ENCODE results near the gene NCOA3. TPM values are rescaled to one million over a fixed set of nuclear protein-coding genes. Genes with fewer than 3 reads are reported as not detected.

NCOA3 gene
- total RNA-seq, 4 donors from 2014 or later: 41.6 to 74.7 (median 55.8) TPM

DNA sequence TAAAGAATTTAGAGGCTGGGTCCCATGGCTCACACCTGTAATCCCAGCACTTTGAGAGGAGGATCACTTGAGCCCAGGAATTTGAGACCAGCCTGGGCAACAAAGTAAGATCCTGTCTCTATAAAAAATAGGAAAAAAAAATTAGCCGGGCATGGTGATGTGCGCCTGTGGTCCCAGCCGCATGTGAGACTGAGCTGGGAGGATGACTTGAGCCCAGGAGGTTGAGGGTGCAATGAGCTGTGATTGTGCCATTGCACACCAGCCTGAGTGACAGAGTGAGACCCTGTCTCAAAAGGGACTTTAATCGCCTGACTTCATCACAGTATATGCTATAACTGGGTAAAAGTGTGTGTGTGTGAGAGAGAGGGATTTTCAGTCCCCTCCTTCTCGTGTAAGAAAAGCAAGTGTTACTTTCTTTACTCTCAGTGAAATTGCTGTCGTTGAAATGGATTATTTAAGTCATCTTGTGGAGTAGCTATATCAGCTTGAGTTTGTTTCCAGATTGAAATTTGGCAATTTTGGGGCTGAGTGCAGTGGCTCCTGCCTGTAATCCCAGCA lies 7.5 kb downstream of the NCOA3 start:
- TF ChIP-seq, protein P1, sequence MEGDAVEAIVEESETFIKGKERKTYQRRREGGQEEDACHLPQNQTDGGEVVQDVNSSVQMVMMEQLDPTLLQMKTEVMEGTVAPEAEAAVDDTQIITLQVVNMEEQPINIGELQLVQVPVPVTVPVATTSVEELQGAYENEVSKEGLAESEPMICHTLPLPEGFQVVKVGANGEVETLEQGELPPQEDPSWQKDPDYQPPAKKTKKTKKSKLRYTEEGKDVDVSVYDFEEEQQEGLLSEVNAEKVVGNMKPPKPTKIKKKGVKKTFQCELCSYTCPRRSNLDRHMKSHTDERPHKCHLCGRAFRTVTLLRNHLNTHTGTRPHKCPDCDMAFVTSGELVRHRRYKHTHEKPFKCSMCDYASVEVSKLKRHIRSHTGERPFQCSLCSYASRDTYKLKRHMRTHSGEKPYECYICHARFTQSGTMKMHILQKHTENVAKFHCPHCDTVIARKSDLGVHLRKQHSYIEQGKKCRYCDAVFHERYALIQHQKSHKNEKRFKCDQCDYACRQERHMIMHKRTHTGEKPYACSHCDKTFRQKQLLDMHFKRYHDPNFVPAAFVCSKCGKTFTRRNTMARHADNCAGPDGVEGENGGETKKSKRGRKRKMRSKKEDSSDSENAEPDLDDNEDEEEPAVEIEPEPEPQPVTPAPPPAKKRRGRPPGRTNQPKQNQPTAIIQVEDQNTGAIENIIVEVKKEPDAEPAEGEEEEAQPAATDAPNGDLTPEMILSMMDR (IDR thresholded peaks at IDR 0.05; ENCODE audit: low read depth): no peak

DNA sequence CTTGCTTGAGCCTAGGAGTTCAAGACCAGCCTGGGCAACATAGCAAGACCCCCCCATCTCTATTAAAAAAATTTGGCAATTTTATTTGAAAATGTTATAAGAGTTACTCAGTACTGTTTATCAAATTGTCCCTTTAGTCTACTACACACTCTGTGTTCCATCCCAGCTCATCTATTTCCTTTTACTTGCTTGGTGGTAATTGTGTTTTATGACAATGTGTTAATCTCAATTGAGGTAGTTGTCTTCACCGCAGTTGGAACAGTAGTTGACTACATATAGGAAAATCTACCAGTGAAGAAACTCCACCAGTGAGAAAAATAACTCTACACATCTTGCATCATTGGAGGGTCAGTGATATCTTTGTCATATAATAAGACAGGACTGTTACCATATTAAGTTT lies 8.0 kb downstream of the NCOA3 start:
- TF ChIP-seq, protein P1 (IDR thresholded peaks at IDR 0.05; ENCODE audit: low read depth): no peak

DNA sequence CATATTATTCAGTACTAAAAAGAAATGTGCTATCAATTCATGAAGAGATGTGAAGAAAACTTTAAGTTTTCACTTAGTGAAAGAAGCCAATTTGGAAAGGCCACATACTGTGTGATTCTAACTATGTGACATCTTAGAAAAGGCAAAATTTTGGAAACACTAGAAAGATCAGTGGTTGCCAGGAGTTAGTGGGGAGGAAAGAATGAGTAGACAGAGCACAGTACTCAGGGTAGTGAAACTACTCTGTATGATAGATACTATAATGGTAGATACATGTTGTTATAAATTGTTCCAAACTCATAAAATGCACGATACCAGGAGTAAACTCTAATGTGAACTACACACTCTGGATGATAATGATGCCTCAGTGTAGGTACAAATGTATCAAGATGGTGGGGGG lies 14.2 kb downstream of the NCOA3 start:
- TF ChIP-seq, protein P1 (IDR thresholded peaks at IDR 0.05; ENCODE audit: low read depth): no peak

DNA sequence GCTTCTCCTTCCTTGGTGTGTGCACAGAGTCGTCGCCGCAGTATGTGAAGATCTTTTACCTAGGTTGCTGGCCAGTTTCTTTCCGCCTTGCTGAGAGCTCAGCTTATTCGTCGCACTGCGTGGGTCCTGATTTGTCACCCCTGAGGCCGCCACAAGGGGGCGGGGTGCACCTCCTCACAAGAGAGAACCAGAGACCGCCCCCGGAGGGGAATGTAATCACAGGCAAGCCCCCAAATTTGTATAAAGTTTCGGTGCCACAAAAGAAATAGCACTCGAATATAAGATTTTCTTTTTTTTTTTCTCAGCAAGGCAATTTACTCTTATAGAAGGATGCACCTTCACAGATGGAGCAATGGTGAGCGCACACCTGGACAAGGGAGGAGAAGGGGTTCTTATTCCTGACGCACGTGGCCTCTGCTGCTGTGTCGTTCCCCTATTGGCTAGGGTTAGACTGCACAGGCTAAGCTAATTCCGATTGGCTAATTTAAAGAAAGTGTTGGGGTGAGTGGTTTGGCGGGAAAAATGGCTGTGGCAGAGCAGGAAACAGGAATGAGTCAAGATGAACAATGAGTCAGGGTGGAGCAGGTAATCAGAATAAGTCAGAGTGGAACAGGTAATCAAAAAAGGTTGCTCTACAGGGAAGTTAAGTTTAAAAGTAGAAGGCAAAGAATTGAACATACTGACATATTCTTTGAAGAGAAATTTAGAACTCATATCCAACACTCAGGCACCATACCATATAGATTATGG lies 19.5 kb downstream of the NCOA3 start:
- TF ChIP-seq, protein P1 (IDR thresholded peaks at IDR 0.05; ENCODE audit: low read depth): peak; percentile 37

DNA sequence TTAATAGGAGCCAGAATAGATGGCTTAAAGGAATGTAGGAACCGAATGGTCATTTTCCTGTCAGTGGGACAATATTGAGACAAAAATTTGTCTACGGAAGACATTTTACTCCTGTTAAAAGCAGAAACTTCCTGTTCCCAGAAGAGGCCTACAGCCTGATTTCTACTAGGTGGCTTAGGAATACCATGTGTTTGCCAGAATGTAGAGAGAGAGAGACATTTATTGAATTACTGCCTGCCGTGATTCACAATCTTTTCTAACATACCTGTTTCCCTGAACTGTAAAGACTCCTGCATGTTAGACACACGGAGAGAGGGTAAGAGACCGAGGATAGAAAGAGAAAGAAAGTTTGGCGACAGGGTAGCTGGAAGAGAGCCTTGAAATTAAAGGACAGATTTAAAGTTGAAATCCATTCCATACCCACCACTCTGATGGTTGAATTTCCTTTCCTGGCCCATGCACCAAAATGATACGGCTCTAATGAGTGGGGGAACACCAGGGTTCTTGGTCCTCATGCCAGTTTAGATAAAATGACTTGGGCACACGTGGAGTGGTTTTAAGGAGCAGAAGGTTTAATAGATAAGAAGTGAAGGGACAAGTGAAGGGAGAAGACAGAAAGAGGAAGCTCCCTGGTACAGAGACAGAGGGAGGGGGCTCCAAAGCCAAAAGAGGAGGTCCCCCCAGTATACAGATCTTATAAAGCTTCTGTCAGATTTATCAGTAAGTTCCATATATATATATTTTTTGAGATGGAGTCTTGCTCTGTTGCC lies 22.5 kb downstream of the NCOA3 start:
- TF ChIP-seq, protein P1 (IDR thresholded peaks at IDR 0.05; ENCODE audit: low read depth): no peak

DNA sequence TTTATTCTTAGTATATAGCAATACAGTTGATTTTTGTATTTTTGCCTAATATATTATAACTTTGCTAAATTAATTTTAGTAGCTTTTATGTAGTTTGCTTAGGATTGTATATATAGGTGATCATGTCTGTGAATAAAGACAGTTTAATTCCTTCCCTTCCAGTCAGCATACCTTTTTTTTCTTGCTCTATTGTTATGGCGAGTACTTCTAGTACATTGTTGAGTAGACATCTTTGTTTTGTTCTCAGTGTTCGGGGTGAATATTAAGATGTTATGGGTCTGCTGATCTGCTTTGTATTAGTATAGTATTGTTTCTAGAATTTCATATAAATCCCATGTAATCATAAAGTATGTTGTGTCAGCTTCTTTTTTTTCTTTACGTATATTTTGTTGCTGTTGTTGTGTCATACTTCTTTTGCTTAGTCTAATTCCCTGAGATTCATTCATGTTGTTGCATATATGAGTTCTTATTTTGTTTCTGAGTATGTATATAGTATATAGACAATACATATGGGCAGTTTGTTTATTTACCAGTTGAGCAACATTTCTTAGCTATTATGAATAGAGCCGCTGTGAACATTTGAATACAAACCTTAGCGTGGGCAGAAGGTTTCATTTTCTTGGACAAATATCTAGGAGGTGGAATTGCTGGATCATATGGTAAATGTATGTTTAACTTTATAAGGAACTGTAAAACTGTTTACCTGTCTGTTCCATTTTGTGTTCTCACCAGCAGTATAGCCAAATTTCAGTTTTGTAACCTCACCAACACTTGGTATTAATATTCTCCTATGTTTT lies 25.5 kb downstream of the NCOA3 start:
- TF ChIP-seq, protein P1 (IDR thresholded peaks at IDR 0.05; ENCODE audit: low read depth): peak; percentile 14
